Ishikawa (cell line): ENCODE results near the gene CASP6.

Source experiments
- CEBPB ChIP-seq: IDR thresholded peaks from 2 replicates; pipeline ENCODE4 v1.6.1; 2012
- CREB1 ChIP-seq: IDR thresholded peaks from 2 replicates; pipeline ENCODE4 v1.6.1; 2012; ENCODE audit warnings: low read depth
- EGR1 ChIP-seq: IDR thresholded peaks from 2 replicates; pipeline ENCODE4 v1.6.1; 2012
- EP300 ChIP-seq: IDR thresholded peaks from 2 replicates; pipeline ENCODE4 v1.6.1; 2012; ENCODE audit warnings: borderline replicate concordance
- FOXM1 ChIP-seq: IDR thresholded peaks from 2 replicates; pipeline ENCODE4 v1.6.1; 2012; ENCODE audit warnings: low read depth, borderline replicate concordance
- MAX ChIP-seq: IDR thresholded peaks from 2 replicates; pipeline ENCODE4 v1.6.1; 2012
- TAF1 ChIP-seq: IDR thresholded peaks from 2 replicates; pipeline ENCODE4 v1.6.1; 2012; ENCODE audit warnings: low read depth, mild to moderate bottlenecking
- USF1 ChIP-seq: IDR thresholded peaks from 2 replicates; pipeline ENCODE4 v1.6.1; 2012
- ZBTB7A ChIP-seq: IDR thresholded peaks from 2 replicates; pipeline ENCODE4 v1.6.1; 2012; ENCODE audit warnings: low read depth

GRCh38 chr4:109683621-109684253 is 19.5 kb downstream of the CASP6 start:
- TF ChIP-seq FOXM1 (no peak), EGR1 (no peak), EP300 (no peak), CREB1 (no peak), CEBPB (no peak), TAF1 (no peak), USF1 (no peak), MAX (no peak), ZBTB7A (no peak)
